HG02642 (cell line): ENCODE data around the gene CDYL2.

Experiments used
- ATAC-seq: cut with Tn5 transposase; IDR thresholded peaks from one replicate; pipeline ENCODE4 v1.9.1; 2021; ENCODE audit warnings: mild to moderate bottlenecking; ENCODE audit not compliant: unreplicated experiment, poor library complexity

Gene CDYL2

DNA sequence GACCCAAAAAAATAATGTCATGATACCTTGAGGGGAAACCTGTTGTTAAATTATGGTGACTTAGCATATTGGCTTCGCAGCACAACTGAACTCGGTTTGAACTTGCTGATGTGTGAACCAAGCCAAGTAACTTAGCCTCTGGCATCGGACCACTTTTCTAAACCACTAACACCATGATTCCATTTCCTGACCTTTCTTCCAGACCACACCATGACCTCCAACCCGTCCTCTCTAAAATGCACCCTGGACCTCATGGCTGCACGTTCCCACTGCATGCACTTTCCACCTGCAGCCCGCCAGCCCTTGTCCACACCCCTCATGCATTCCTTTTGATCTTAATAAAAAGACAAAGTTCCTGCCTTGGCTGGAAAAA lies 234.3 kb downstream of the CDYL2 start:
- ATAC-seq = no peak

DNA sequence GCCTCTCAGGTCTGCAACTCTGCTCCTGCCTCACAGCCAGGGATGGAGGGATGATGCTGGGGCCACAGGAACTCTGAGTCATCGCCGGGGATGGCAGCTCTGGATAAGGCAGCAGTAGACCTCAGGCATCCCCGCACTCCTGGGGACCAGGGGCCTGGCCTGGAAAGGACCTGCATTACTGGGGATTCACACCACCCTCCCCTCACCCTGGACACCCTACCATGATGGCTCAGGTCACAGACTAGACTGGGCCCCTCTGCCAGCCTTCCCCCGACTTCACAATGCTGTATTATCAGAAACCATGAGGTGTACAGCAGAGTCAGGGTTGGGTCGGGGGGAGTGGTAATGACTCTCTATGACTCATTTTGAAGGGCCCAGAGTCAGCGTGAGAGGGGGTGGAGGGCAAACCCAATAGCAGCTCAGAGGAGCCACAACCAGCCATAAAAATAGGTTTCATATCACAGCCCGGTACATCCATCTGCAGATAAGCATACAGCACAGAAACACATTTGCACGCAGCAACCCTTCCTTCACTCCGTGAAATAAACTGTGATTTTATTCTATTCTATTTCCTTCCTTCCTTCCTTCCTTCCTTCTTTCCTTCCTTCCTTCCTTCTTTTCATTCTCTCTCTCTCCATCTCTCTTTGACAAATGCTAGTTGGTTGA lies 234.8 kb downstream of the CDYL2 start:
- no peak for ATAC-seq

DNA sequence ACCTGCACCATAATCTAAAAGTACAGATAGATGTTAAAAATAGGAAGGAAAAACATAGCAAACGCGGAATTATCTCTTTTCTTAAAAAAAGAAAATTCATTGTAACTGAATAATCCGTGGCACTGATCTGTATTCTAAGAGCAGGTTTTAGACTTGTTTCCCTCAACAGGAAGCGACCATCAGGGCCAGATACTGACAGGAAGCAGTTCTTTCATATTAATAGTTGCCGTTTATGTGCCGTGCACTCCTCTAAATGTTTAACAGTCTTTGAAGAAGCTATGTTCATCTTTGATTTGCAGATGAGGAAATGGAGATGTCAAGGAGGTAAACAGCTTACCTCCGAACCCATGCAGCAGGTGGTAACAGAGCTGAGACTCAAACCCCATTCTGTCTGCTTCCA lies 240.0 kb downstream of the CDYL2 start:
- no peak for ATAC-seq

DNA sequence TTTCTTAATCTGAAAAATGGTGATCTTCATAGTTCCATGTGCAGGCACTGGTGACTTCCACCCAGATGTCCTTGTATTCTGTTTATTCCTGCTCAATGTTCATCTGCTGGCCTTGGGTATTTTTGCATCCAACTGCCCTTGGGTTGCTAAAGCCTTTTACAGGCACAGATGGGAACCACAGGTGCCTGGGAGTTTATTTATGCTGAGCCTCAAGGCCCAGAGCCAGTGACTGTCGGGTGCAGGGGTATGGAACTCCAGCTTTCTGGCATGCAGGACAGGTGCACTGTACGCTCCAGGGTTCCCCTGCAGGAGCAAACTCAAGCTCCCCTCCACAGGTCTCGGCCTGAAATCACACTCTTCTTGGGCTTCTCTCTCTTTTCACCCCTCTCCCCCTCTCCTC lies 241.3 kb downstream of the CDYL2 start:
- no peak for ATAC-seq

DNA sequence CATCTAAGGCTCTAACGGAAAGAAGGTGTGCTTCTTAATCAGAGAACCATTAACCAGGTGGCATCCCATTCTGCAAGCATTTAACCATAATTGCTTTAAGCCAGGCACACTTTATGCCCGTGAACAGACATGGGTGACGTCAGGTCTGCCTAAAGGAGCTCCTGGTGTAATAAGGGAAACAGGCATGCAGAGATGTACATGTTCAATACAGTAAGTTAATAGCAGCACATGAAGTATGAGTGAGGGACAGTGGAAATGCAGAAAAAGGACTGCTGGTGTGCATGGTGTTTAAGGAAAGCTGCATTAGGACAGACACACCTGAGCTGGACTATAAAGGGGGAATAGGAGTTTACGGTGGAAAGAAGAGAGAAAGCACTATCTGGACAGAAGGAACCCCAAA lies 245.0 kb downstream of the CDYL2 start:
- ATAC-seq = no peak

DNA sequence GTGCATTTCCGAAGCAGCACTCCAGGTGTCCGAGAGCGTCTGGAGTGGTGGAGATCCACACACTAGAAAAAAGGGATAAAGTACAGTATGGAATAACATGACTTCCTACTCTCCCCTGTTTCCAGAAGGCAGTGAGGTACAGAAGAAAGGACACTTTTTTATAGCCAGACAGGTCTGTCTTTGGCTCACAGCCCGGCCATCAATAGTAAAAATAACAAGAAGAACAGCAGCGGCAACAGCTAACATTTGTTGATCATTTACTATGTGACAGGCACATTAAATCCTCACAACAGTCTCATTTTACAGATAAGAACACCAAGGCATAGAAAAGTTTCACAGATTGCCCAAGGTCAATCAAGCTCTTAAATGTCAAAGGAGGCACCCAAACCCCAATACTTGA lies 247.4 kb downstream of the CDYL2 start:
- no peak for ATAC-seq

DNA sequence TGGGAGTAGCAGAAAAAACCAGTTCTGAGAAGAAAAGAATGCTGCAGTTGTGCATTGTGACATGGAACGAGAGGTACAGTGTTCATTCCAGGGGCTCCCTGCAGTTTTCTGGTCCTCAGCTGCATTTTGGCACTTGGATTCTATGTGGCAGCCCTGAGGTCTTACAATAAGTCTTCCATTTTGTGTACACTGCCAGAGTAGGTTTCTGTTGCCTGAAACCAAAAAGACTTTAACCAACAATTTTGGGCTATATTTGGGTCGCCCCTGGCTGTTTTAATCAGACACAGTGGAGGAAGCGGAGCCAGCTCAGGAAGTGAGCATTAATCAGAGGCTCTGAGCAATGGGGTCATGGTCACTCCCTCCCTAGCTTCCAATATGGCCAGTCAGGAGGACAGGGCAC lies 247.9 kb downstream of the CDYL2 start:
- no peak for ATAC-seq

DNA sequence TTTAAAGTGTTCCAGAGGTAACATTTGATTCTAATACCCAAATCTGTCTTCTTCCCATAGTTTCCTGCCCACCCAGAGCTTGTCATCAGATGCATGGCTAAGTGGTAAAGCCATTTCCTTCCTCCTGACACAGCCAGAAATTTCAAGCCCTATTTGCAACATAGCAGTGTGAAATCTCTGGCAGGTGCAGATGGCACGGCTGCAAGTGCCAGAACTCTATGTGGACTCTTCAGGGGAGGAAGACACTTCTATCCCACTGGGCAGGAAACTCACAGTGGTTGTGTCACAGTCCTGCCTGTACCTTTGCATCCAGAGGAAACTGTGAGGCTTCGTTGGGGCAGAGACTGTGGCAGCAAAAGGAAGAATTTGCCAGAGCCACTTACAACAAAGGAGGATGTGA lies 250.4 kb downstream of the CDYL2 start:
- no peak for ATAC-seq

DNA sequence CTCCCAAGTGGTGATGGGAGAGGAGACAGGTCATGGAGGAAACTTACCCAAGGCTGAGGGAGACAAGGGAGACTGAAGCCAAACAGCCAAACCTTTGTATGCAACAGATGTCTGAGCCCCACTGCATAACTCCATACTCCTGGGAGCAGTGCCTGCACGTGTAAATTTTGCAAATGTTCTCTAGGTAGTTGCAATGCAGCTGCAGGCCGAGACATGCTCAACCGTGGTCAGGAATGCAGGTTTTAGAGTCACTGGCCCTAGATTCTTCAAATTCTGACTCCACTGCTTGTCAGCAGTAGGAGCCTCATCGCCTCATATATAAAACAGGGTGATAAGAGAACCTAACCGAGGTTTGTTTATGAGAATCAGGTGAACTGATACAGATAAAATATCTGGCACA lies 252.1 kb downstream of the CDYL2 start:
- no peak for ATAC-seq
